D341Med (cell line): ENCODE measurements around the gene AOAH.

Experiments used
- DNase-seq: peaks from one replicate; pipeline ENCODE4 v3.0.0; 2012; ENCODE audit warnings: low spot score

The AOAH gene

DNA sequence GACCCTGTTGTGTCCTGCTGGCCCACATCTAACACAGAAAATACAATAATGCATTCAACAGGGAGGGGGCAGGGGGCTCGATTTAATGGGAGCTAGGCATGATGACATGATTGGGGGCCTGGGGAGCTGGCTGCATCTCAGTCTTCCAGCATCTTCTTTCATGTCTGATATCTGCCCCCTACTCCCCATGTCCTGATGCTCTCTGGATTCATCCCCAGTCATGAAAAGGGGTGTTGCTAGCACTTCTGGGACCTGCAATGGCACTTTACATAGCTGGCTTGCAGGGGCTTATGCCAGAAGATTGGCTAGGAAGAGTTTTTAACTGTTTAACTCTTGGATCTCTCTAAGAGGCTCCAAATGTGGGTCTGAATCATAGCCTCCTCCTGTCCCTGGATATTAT lies 94.9 kb downstream of the AOAH start:
- DNase-seq, result no peak

GRCh38 chr7:36627836-36628235 lies 96.5 kb downstream of the AOAH start:
- no peak for DNase-seq

- DNase-seq, result no peak
These were observed 98.2 kb downstream of the AOAH start for GRCh38 chr7:36626111-36626510.

DNA sequence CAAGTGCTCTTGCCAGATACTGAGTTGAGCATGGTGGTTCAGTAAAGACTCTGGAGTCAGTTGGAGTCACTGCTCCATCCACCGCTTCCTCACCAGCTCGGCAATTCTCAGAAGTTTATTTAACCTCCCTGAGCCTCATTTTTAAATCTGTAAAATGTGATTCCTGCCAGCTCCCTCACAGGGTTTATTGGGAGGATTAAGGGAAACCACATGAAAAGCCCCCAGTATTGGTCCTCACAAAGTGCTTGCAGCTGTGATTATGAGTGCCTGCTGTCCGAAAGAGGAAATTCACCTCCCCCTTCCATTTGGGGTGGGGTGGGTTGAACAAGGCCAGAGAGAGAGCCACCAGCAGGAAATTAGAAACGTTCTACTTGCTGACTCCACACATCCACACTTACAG lies 99.0 kb downstream of the AOAH start:
- no peak for DNase-seq

GRCh38 chr7:36623247-36623646 lies 101.0 kb downstream of the AOAH start:
- DNase-seq, result no peak

- no peak for DNase-seq
These were observed 102.9 kb downstream of the AOAH start for GRCh38 chr7:36621396-36621795.

- DNase-seq, result no peak
These were observed 104.1 kb downstream of the AOAH start for GRCh38 chr7:36620166-36620708.

- DNase-seq, result no peak
These were observed 106.9 kb downstream of the AOAH start for GRCh38 chr7:36617408-36617807.

GRCh38 chr7:36615852-36616540 lies 108.3 kb downstream of the AOAH start:
- no peak for DNase-seq

GRCh38 chr7:36614959-36615358 lies 109.3 kb downstream of the AOAH start:
- no peak for DNase-seq

GRCh38 chr7:36613031-36613614 lies 111.2 kb downstream of the AOAH start:
- DNase-seq, result no peak

DNA sequence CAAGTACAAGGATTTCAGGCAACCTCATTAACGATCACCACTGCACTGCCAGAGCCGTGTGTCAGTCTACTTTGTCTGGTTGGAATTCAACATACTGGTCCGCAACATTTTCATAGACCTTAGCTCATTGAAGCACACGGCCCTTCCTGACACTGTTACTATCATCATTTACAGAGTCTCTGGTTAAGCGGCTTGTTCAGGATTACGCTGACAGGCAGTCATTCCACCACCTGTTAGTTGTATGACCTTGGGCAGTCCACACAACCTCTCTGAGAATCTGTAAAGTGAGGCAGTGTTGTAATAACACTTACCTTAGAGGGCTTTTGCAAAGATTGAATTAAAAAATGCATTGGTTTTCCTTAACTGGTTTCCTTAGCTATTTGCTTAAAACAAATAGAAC lies 112.6 kb downstream of the AOAH start:
- DNase-seq, result no peak

DNA sequence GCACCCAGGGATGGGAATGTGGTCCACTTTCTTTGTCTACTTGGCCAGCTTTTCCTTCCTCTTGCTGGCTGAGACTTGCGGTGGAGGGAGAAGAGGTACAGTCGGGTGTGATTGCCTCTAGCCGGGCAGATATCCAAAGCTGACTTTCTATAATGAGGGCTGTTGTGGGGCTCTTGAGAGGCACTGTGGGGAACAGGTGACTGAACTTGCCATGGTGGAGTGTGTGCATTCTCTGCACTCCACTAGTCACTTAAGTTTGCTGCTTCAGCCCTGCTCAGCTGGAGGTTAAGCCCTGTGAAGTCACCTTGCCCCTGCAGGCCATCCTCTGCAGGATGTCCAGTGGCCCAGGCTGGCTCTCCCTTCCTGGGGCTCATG lies 116.6 kb downstream of the AOAH start:
- DNase-seq, result no peak

- DNase-seq, result no peak
These were observed 117.1 kb downstream of the AOAH start for GRCh38 chr7:36606976-36607720.

- DNase-seq, result no peak
These were observed 117.9 kb downstream of the AOAH start for GRCh38 chr7:36606153-36606975.

- DNase-seq, result no peak
These were observed 118.8 kb downstream of the AOAH start for GRCh38 chr7:36605261-36606051.

DNA sequence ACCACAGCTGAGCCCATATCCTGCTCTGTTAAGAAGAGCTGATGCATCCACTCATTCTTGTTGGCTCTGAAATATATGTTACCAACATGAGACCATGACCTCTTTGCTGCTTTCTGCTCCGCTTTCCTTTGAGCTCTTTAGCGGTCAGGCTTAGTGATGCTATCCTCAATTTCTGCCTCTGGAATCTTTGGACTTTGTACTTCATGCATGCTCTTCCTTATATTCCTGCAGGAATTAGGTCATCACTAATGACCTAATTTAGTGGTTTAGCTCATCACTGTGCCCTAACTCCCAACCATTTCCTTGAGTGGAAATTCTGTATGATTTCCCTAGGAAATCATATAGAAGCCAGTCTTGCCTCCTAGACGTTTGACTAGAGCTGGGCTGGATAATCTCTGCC lies 119.5 kb downstream of the AOAH start:
- DNase-seq, result no peak

GRCh38 chr7:36602934-36603887 lies 121.1 kb downstream of the AOAH start:
- no peak for DNase-seq

DNA sequence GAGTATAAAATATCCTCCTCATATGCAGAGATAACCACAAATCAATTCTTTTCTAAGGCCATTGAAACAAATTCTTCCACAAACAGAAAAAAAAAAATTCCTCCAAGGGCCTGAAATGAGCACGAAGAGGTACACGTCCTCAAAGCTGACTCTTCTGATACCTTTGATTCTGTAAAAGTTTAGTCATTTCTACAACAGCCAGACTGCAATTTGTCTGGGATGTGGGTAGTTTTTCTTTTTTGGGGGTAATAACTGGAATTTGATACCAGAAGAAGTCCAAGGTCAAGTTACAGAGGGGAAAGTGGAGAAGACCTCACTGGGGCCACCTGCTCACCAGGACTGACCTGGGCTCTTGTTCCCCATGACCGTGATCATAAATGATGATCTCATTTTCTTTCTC lies 121.8 kb downstream of the AOAH start:
- no peak for DNase-seq

- no peak for DNase-seq
These were observed 122.7 kb downstream of the AOAH start for GRCh38 chr7:36601601-36602000.
